Activated T-helper 1 cell treated with anti-CD3 and anti-CD28 coated beads, Interleukin-2, amount 50 U/mL, for 16 hours (primary cell): ENCODE data around the gene TBK1.
"Not testable (repeated sequence)": the region's sequence is repeated elsewhere in the genome, so short reads cannot be mapped to it uniquely, and the experiment has no call there.

Experiments used
- DNase-seq, 2 donors: peaks; one replicate each; pipeline ENCODE4 v3.0.0-alpha.2; 2020; ENCODE audit warnings: low read depth in 1 of 2, low spot score in 1 of 2

Gene TBK1

DNA sequence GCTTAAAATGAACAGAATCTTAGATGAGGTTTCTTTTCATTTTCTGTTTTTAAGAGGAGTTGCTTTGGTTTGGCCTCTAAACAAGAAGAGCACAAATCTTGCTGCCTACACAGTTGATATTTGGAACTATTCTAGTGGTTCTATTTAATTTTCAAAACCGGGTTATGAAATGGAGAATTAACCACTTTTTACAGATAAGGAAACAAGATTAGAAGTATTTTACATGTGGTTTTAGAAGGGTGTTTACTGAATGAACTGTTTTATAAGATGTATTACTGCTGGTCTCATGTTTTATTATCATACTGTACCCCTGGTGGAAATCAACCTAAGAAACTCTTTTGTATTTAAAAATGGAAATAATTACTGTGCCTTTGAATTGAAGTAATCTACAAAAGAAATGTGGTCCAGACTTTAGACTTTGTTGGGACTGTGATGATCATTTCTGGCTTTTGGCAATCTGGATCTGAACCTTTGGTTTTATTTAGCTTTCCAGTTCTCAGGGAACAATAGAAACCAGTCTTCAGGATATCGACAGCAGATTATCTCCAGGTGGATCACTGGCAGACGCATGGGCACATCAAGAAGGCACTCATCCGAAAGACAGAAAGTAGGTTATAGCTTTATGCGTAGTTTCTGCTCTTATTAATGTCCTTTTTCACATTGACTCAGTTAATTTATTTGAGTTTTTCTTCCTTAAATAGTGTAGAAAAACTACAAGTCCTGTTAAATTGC is 43.2 kb downstream of the TBK1 start:
- DNase-seq: no peak

DNA sequence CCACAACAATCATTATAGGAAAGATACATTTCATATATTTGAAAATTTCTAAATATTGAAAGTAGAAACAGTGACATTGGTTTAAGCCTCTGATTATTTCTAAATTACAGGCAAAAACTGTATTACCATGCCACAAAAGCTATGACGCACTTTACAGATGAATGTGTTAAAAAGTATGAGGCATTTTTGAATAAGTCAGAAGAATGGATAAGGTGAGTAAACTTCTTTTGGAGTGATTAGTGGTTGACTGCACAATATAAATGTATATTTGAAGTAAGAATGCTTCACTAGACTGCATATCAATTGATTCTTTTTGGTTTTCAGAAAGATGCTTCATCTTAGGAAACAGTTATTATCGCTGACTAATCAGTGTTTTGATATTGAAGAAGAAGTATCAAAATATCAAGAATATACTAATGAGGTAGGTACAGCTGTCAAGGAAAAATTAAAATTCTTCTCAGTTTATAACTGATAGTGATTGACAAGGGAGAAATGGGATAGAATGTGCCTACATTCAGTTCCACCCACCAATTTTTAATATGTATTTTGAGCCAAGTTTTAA is 45.0 kb downstream of the TBK1 start:
- no peak for DNase-seq

DNA sequence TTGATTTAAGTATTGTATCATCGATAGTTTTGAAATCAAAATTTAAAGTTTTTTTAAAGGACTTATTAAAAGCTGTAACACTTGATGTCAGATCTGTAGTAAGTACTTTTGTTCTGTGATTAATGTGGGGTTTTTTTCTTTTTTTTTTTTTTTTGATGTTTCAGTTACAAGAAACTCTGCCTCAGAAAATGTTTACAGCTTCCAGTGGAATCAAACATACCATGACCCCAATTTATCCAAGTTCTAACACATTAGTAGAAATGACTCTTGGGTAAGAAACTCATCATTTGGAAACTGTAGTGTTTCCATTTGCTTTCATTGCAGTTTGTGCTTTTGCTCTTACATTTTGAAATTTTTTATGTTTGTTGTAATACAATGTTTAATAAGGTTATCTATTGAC is 45.6 kb downstream of the TBK1 start:
- no peak for DNase-seq

DNA sequence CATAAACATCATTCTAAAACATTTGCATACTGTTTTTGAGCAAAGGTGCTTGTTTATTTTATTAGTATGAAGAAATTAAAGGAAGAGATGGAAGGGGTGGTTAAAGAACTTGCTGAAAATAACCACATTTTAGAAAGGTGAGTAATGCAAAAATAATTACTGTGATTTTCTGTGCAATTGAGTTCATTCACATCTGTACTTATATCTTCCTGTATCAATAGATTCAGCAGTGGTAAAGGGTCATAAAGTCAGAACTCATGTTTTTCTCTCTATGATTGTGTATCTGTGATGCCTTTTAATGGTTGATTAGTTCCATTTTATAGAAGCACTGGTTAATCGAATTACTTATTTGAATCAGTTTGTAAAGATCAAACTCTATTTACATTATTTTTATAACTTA is 46.0 kb downstream of the TBK1 start:
- DNase-seq: no peak

DNA sequence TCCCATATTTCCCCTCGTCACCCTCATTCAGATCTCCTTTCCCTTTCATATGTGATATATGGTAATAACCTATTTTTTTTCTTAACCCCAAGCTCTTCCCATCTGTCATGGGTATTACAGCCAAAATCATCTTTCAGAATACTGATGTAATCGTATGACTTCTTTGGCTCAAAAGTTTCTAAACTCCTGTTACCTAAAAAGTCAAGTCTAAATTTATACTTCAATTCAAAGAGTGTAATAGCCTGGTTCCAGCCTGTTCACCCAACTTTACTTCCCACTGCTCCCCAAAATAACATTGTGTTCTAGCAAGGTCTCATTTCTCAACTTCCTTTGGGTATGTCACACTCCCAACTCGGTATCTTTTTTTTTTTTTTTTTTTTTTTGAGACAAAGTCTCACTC is 48.5 kb downstream of the TBK1 start:
- no peak for DNase-seq

DNA sequence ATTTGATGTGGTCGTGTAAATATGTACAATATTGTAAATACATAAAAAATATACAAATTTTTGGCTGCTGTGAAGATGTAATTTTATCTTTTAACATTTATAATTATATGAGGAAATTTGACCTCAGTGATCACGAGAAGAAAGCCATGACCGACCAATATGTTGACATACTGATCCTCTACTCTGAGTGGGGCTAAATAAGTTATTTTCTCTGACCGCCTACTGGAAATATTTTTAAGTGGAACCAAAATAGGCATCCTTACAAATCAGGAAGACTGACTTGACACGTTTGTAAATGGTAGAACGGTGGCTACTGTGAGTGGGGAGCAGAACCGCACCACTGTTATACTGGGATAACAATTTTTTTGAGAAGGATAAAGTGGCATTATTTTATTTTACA is 49.6 kb downstream of the TBK1 start:
- no peak for DNase-seq

DNA sequence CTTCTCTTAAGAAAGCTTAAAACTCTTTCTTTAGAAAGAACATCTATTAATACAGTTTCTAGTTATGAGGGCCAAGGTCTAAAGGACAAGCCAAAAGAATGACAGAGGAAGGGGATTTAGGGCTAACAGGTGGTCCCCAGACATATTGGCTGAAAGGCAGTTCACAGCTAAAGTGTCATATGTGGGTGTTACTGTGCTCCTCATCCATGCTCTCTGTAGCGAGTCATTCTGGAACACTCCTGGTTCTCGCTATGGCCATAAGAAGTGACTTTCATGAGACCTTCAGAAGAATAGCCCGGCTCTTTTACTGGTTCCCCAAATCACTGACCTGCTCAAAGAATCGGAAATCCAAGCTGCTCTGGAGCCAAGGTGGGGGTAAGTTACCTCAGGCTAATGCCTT is 55.0 kb downstream of the TBK1 start:
- DNase-seq: no peak

DNA sequence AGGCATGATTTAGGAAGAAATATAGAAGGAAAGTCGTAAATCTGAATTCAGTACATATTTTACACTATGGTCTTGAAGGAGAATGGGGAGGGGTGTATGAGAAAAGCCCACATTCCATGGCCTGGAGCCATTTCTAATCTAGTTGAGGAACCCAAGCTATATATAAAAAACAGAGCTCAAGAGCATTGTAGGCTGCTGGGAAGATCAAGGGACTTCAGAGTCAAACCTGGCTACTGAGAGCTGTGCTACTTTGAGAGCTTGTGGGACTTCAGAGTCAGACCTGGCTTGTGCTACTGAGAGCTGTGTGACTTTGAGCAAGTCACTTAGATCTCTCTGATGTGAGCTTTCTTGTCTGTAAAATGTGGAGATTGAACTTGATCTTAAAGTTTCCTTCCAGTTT is 58.7 kb downstream of the TBK1 start:
- DNase-seq: no peak

DNA sequence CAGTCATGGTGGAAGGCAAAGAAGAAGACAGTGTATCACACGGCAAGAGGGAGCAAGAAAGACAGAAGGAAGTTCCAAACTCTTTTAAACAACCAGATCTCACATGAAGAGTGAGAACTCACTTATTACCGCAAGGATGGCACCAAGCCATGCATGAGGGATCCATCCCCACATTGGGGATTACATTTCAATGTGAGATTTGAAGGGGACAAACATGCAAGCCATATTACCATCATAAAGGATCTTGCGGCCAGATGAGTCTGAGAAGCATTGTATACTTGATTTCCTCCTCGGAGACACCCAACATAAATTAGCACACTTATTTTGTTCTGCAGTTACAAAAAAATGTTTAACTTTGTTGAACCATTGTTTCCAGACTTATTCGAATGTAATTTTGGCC is 66.5 kb downstream of the TBK1 start:
- no peak for DNase-seq

DNA sequence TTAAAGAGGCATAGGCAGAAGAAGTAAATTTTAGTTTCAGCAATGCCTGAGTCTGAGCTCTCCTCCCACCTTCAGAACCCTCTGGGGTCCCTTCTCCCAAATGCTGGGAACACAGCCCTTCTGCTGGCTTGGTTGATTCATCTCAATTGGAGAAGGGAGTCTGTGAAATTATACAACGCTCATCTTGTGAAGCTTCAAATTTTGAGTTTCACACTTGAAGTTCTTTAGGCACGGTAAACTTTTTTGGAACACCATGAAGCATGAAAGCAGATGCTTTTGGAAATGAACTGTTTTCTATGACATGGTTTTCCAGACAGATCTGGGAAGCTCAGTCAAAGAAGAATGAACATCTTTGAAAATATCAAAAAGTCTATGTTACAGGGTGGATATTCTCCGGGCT is 69.9 kb downstream of the TBK1 start:
- no peak for DNase-seq

DNA sequence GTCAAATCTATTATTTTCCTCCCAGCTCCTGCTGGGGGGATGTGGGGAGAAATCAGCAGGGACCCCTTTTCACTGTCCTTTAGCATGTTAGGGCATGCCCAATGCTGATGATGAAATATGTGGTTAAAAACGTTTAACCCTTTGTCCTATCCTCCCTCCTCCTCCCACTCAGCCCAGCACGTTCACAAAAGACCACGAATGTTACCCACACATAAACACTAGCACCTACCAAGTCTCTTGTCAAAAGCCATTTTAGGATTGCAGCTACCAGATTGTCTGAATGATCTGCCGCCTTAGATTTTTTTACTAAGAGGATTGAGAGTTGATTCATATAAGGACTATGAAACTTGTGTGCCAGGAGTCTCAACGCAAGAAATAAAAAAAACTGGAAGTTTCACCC is 70.4 kb downstream of the TBK1 start:
- no peak for DNase-seq

DNA sequence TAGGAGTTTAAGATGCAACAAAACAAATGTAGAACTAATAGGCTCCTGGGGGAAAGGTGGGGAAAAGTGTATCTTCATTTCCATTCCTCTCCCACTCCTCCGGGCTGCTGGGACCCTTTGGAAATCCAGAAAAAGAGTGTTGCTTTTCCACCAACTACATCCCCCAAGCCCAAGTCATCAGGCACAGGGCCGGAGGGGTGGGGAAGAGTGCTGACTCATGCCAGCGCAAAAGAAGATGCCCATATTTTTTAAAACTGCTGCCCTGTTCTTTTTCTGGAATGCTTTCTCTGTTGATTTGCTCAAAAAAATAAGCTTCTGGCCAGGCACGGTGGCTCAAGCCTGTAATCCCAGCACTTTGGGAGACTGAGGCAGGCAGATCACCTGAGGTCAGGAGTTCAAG is 70.9 kb downstream of the TBK1 start:
- no peak for DNase-seq

DNA sequence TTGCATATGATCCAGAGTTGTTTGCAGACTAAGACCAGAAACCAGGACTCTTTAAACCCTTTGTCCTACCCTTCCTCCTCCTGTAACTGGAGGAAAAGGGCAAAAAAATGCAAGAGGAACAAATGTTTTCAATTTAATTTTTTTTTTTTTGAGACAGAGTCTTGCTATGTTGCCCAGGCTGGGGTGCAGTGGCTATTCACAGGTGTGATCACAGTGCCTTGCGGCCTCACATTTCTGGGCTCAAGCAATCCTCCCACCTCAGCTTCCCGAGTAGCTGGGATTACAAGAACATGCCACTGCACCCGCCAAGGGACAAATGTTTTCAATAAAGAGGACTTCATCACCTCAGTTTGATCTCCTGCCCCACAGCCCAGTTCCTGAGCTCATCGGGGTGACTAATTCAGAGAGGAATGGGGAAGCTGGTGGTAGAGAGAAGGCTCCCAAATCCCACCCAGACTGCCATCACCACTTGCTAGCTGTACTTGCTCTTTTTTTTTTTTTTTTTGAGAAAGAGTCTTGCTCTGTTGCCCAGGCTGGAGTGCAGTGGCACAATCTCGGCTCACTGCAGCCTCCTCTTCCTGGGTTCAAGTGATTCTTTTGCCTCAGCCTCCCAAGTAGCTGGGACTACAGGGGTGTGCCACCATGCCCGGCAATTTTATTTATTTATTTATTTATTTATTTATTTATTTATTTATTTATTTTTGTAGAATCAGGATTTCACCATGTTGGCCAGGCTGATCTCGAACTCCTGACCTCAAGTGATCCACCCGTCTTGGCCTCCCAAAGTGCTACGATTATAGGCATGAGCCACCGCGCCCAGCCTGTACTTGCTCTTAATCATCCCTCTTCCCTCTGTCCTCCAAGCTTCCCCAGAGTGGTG is 71.9 kb downstream of the TBK1 start:
- not testable (repeated sequence) for DNase-seq

DNA sequence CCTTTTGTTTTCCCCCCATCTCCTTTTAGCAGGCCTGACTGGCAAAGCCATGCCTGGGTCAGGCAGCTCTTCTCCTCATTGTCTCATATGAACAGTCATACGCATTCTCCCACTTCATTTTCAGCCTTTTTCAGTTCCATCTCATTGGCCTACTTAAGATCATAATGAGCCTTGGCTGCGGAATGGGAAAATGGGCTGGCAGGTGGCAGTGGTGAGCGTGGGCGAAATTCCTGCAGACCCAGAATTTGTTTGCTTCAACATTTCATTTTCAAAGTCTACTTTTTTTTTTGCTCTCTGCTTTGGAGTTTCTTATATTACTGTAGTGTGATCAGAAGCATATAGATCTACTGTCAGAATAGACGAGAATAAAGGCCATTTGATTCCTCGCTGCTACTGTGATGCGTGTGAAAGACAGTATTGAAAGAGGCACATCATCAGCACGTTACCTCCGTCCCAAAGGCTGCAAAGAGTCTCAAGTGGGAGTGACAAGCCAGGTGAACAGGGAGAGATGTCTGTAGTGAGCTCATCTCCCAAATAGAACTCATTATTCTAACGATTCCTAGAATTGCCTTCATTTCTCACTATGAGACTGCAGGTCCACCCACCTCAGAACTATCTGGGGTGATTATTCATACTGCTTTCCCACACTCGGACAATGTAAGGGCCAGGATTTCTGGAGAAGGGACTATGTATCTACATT is 73.7 kb downstream of the TBK1 start:
- DNase-seq: no peak

DNA sequence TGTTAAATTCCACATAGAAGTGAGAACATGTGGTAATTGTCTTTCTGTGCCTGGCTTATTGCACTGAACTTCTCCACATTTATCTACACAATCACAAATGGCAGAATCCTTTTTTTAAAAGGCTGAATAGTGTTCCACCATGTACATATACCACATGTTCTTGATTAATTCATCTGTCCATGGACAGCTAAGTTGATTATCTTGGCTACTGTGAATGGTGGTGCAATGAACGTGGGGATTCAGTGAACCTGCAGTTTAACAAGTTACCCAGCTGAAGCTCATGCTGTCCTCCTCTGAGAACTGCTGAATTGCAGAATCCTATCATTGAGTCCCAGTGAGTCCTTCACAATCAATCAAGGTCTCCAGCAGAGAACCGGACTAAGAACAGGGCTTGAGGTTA is 74.9 kb downstream of the TBK1 start:
- no peak for DNase-seq

DNA sequence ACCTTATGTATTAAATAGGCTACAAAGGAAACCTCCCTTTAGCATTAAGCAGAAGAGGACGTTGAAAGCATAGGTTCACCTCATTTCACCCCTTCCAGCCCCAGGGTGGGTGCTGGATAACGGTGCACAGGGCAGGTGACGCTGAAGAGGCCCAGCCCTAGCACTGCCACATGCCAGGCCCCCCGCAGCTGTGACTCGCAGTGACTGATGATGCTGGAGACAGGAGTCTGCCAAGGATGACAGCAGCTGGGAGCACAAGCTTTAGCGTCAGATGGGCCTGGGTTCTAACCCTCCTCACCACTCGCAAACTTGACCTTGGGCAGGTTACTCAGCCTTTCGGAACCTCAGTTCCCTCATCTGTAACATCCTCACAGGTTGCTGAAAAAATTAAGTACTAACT is 76.7 kb downstream of the TBK1 start:
- no peak for DNase-seq

DNA sequence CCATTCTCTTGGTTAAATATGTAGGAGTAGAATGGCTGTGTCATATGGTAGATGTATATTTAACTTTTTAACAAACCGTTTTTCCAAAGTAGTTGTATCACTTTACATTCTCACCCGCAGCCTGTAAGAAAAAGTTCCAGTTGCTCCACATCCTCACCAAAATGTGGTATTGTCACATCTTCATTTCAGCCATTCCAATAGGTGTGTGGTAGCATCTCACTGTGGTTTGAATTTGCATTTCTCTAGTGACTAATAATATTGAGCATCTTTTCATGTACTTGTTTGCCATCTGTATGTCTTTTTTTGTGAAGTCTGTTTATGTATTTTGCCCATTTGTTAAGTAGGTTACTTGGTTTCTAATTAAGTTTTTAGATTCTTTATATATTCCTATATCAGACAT is 78.6 kb downstream of the TBK1 start:
- no peak for DNase-seq

DNA sequence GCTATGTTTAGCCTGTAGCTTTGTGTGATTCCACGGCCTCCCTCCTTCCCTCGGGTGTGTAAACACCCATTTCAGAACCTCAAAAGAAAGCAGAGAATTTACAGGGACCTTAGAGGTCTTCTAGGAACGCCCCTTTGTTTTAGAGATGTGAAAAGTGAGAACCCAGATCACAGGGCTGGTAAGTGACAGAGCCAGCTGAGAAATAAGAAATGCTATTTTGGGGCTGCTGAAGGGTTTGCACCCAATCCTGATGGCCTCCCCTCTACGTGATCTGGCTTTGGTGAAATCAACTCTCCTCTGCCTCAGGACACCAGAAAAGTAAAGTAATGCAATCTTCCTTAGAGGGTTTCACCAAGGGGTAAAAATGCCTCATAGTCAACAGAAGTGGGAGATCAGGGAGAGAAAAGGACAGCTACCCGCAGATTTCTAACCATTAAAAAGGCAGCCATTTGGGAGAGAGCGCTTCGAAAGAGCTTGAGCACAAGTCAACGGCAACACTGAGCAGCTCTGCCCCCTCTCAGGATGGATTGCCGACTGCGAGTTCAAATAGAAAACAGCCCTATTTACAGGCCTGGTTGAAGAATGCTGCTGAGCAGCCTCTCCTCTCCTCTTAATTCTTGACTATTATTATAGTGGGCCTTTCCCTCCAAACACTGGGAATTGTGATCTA is 79.9 kb downstream of the TBK1 start:
- no peak for DNase-seq

DNA sequence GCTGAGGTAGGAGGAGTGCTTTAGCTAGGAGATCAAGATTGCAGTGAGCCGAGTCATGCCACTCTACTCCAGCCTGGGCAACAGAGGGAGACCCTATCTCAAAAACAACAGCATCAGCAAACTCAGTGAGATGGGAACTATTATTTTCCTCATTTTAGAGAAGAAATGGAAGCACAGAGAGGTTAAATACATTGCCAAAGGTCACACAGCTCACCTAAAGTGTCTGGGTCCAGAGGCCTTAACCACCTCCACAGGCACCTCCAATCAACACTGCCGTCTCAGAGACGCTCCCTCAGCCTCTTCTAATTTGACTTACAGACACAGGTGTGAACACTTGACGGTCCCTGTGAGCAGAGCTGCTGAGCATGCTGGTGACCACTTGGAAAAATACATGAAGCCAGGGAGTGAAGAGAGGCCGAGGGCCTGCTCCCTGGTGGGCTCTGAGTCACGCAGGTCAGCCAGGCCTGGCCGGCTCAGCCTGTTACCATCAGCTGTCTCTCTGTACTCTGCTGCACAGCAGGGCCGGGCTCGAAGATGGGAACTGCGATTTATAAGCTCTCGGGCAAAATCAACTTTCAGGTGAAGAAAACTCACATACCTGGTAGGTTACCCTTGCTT is 80.9 kb downstream of the TBK1 start:
- no peak for DNase-seq

DNA sequence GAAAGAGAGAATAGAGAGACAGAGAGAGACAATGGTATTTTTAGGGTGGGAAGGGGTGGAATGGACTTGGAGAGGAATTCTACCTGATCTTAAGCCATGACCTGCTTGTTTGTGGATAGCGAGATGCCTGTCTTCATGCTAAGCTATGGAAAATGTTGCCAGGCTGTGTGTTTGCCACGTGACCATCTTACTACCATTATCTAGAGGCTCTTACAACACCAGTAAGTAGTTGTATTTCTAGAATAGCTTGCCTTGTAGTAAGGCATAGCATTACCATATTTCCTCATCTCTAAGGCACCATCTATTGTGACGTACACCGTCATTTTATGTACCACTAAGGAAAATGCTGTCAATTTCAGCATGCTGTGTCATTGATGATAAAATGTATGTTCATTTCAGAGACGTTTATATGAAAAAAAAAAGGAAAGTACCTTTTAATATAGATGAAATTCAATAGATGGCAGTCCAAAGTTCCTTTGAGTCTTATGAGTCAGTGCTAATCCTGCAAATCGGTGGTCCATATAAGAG is 82.8 kb downstream of the TBK1 start:
- no peak for DNase-seq

DNA sequence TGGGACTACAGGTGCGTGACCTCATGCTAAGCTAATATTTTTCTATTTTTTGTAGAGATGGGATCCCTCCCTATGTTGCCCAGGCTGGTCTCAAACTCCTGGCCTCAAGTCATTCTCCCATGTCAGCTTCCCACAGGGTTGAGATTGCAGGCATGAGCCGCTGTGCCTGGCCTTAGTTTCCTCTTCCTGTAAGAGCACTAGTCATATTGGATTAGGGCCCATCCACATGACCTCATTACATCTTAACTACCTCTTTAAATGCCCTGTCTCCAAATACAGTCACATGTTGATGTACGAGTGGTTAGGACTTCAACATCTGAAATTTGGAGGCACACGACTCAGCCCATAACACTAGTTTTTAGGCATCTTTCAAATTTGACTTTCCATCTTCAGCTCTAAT is 86.2 kb downstream of the TBK1 start:
- no peak for DNase-seq
